Measurements from ENCODE around the gene GADD45B. TPM values are rescaled to one million over a fixed set of nuclear protein-coding genes. Genes with fewer than 3 reads are reported as not detected.

Gene GADD45B
- polyA plus RNA-seq, 3 donors, result 67.4 to 505 (median 76.2) TPM

DNA sequence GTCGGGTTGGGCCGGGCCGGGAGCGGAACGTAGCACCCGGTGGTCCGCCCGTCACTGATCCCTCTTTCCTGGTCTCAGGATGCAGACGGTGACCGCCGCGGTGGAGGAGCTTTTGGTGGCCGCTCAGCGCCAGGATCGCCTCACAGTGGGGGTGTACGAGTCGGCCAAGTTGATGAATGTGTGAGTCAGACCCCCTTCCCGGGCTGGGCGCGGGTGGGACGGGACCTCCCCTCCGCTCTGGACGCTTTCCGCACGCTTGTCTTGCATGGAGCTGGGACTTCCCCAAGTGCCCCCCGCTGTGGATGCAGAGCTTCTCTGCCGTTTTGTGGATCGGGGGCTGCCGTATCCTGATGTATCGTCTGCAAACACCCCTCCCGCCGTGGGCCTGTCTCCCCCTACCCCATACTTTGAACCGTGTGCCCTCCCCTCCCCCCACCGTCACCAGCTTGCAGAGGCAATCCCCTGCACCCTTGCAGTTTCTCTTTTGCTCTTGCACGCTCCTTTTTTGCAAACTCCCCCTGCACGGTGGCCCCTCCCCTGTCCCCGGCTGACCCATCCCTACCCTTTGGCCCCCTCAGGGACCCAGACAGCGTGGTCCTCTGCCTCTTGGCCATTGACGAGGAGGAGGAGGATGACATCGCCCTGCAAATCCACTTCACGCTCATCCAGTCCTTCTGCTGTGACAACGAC lies 669 bp downstream of the GADD45B start:
- peak overlapping the region; percentile 92 to 97 (median 94) for H3K27ac Mint-ChIP-seq
- peaks cover 30 to 37% of the 10 kb centered on the region in 2 donors for H3K4me1 ChIP-seq (ENCODE audit: control insufficient read depth in 1 of 2, insufficient read depth in 2 of 2, low read length in 2 of 2)
- peaks cover 42% of the 10 kb centered on the region for H3K79me2 ChIP-seq (ENCODE audit: insufficient read depth, low read length)
- H2AFZ ChIP-seq (ENCODE audit: insufficient read depth, low read depth, low read length, poor library complexity, severe bottlenecking), result no peak overlapping the region
- no peaks in the 10 kb centered on the region for H3K9me3 ChIP-seq (replicated peaks in 1 of 2; ENCODE audit: control insufficient read depth in 1 of 2, insufficient read depth in 1 of 2, low read length in 2 of 2)
- H3K27ac ChIP-seq (ENCODE audit: low read depth in 1 of 2, low read length in 2 of 2), result peak overlapping the region; percentile 87 to 92
- H3K36me3 ChIP-seq (replicated peaks in 1 of 2; ENCODE audit: control insufficient read depth in 1 of 2, insufficient read depth in 2 of 2, low read length in 2 of 2), result peaks cover 0 to 12% of the 10 kb centered on the region in 2 donors
- peaks cover 21% of the 10 kb centered on the region for H3K4me1 Mint-ChIP-seq
- peaks cover 46% of the 10 kb centered on the region for H4K20me1 ChIP-seq (ENCODE audit: insufficient read depth, low read length)
- H3K36me3 Mint-ChIP-seq, result peaks cover 16 to 19% of the 10 kb centered on the region in 2 donors
- no peaks in the 10 kb centered on the region for H3K27me3 ChIP-seq (ENCODE audit: control insufficient read depth in 2 of 2, insufficient read depth in 2 of 2, low read length in 2 of 2)
- H3K4me3 ChIP-seq (replicated peaks in 1 of 3; ENCODE audit: low read depth in 2 of 3, low read length in 3 of 3), result peak overlapping the region; percentile 93 to 100 (median 94)
- TF ChIP-seq, protein P1, sequence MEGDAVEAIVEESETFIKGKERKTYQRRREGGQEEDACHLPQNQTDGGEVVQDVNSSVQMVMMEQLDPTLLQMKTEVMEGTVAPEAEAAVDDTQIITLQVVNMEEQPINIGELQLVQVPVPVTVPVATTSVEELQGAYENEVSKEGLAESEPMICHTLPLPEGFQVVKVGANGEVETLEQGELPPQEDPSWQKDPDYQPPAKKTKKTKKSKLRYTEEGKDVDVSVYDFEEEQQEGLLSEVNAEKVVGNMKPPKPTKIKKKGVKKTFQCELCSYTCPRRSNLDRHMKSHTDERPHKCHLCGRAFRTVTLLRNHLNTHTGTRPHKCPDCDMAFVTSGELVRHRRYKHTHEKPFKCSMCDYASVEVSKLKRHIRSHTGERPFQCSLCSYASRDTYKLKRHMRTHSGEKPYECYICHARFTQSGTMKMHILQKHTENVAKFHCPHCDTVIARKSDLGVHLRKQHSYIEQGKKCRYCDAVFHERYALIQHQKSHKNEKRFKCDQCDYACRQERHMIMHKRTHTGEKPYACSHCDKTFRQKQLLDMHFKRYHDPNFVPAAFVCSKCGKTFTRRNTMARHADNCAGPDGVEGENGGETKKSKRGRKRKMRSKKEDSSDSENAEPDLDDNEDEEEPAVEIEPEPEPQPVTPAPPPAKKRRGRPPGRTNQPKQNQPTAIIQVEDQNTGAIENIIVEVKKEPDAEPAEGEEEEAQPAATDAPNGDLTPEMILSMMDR (IDR thresholded peaks at IDR 0.05), result no peak
- H3K27me3 Mint-ChIP-seq (ENCODE audit: low read depth in 3 of 3), result peaks cover 0 to 14% (median 1%) of the 10 kb centered on the region in 3 donors
- peak; percentile 38 to 89 (median 49) for DNase-seq
- WGBS (ENCODE audit: insufficient coverage), result under 1% methylated on average over 36 of the region's 42 CpGs
- H3K4me3 Mint-ChIP-seq, result peak overlapping the region; percentile 99 to 100
- H3K4me2 ChIP-seq (replicated peaks; ENCODE audit: extremely low read depth, low read length, poor library complexity, severe bottlenecking), result peak overlapping the region; percentile 99
- peaks cover 0 to 3% (median 0%) of the 10 kb centered on the region in 7 donors for H3K9me3 Mint-ChIP-seq
- peak overlapping the region; percentile 90 for H3K9ac ChIP-seq (ENCODE audit: insufficient read depth, low read length, poor library complexity, severe bottlenecking)
- intact Hi-C loops (cut with micrococcal nuclease), result loop anchor here in 1 of 2 donors (5.0 kb wide), 2 partner anchors 71 to 161 kb away; no protein-coding TSS in a partner anchor

GRCh38 chr19:2477141-2477710 lies 1.3 kb downstream of the GADD45B start:
- 7% methylated on average over 25 of the region's 27 CpGs for WGBS (ENCODE audit: insufficient coverage)
- Mint-ChIP-seq H3K4me3 (peak overlapping the region; percentile 99 to 100), H3K4me1 (peaks cover 21% of the 10 kb centered on the region), H3K36me3 (peaks cover 16 to 19% of the 10 kb centered on the region in 2 donors), H3K27ac (peak overlapping the region; percentile 92 to 97 (median 94)), H3K9me3 (peaks cover 0 to 4% (median 2%) of the 10 kb centered on the region in 7 donors), H3K27me3 (ENCODE audit: low read depth in 3 of 3) (peaks cover 0 to 14% (median 1%) of the 10 kb centered on the region in 3 donors)
- peak overlapping the region; percentile 99 for H3K4me2 ChIP-seq (replicated peaks; ENCODE audit: extremely low read depth, low read length, poor library complexity, severe bottlenecking)
- H3K27me3 ChIP-seq (ENCODE audit: control insufficient read depth in 2 of 2, insufficient read depth in 2 of 2, low read length in 2 of 2), result no peaks in the 10 kb centered on the region
- intact Hi-C loops (cut with micrococcal nuclease), result loop anchor here in 1 of 2 donors (5.0 kb wide), 2 partner anchors 70 to 160 kb away; no protein-coding TSS in a partner anchor
- H2AFZ ChIP-seq (ENCODE audit: insufficient read depth, low read depth, low read length, poor library complexity, severe bottlenecking), result no peak overlapping the region
- DNase-seq, result no peak
- H3K27ac ChIP-seq (ENCODE audit: low read depth in 1 of 2, low read length in 2 of 2), result peak overlapping the region; percentile 87 to 92
- peak overlapping the region; percentile 90 for H3K9ac ChIP-seq (ENCODE audit: insufficient read depth, low read length, poor library complexity, severe bottlenecking)
- peaks cover 0 to 1% of the 10 kb centered on the region in 2 donors for H3K9me3 ChIP-seq (replicated peaks in 1 of 2; ENCODE audit: control insufficient read depth in 1 of 2, insufficient read depth in 1 of 2, low read length in 2 of 2)
- peaks cover 0 to 12% of the 10 kb centered on the region in 2 donors for H3K36me3 ChIP-seq (replicated peaks in 1 of 2; ENCODE audit: control insufficient read depth in 1 of 2, insufficient read depth in 2 of 2, low read length in 2 of 2)
- peak overlapping the region; percentile 93 to 100 (median 94) for H3K4me3 ChIP-seq (replicated peaks in 1 of 3; ENCODE audit: low read depth in 2 of 3, low read length in 3 of 3)
- H3K4me1 ChIP-seq (ENCODE audit: control insufficient read depth in 1 of 2, insufficient read depth in 2 of 2, low read length in 2 of 2), result peaks cover 30 to 37% of the 10 kb centered on the region in 2 donors
- TF ChIP-seq, protein P1 (IDR thresholded peaks at IDR 0.05), result no peak
- peaks cover 42% of the 10 kb centered on the region for H3K79me2 ChIP-seq (ENCODE audit: insufficient read depth, low read length)
- H4K20me1 ChIP-seq (ENCODE audit: insufficient read depth, low read length), result peaks cover 46% of the 10 kb centered on the region

All from CD14-positive monocyte (primary cell).